SK-N-SH (cell line): ENCODE measurements around the gene PEAK1. TPM values are rescaled to one million over a fixed set of nuclear protein-coding genes. Genes with fewer than 3 reads are reported as not detected.

Source experiments
- CTCF ChIA-PET: fragments of 300-600, 350-600 bp; formaldehyde crosslinking; extraction: SDS; loops from one replicate; lab custom pipeline; 2021; lab: Yijun Ruan, JAX
- POLR2A ChIA-PET: fragments of 350-600 bp; sonication (Branson Sonifier 250); formaldehyde crosslinking; extraction: SDS; loops from one replicate; lab custom pipeline; 2020; ENCODE audit warnings: antibody characterized with exemption, inconsistent platforms; lab: Yijun Ruan, JAX
- DNase-seq: peaks from one replicate; pipeline ENCODE4 v3.0.0; 2012
- H2AFZ ChIP-seq: fragments of 200-600 bp; sonication (generic); 2 replicates; pipeline ENCODE4 v1.8.1; 2016; ENCODE audit warnings: antibody characterized with exemption, mild to moderate bottlenecking, low read depth
- H3F3A ChIP-seq: fragments of 200-600 bp; sonication (generic); replicated peaks from 2 replicates; pipeline ENCODE3; 2016; ENCODE audit warnings: antibody characterized with exemption, mild to moderate bottlenecking; ENCODE audit not compliant: insufficient read depth
- H3K27ac ChIP-seq, 2 experiments: fragments of 200-500 bp in 1 of 2; fragments of 200-600 bp in 1 of 2; sonication (Bioruptor generic) in 1 of 2; sonication (generic), shearing (Covaris generic) in 1 of 2; 2 replicates each; pipeline versions ENCODE4 v1.5.1 to v1.6.1; 2014 to 2016; ENCODE audit warnings: low read depth in 2 of 2, inconsistent platforms in 1 of 2, low read length in 1 of 2, mild to moderate bottlenecking in 1 of 2, mixed read lengths in 1 of 2
- H3K27me3 ChIP-seq: fragments of 200-600 bp; sonication (generic), shearing (Covaris generic); 2 replicates; pipeline ENCODE4 v1.6.1; 2016; ENCODE audit warnings: mixed run types; ENCODE audit not compliant: insufficient read depth
- H3K36me3 ChIP-seq, 2 experiments: fragments of 200-500 bp in 1 of 2; fragments of 200-600 bp in 1 of 2; sonication (Bioruptor generic) in 1 of 2; sonication (generic) in 1 of 2; replicated peaks in 1 of 2; 2 replicates each; pipeline versions ENCODE3 to v1.5.1; 2014 to 2016; ENCODE audit warnings: low read length in 1 of 2, mild to moderate bottlenecking in 1 of 2; ENCODE audit not compliant: insufficient read depth in 2 of 2, control insufficient read depth in 1 of 2
- H3K4me1 ChIP-seq, 2 experiments: fragments of 200-500 bp in 1 of 2; fragments of 200-600 bp in 1 of 2; sonication (Bioruptor generic) in 1 of 2; sonication (generic), shearing (Covaris generic) in 1 of 2; 2 replicates each; pipeline versions ENCODE4 v1.5.1 to v1.6.1; 2014 to 2016; ENCODE audit warnings: low read depth in 1 of 2, low read length in 1 of 2, mixed run types in 1 of 2; ENCODE audit not compliant: insufficient read depth in 2 of 2, control insufficient read depth in 1 of 2
- H3K4me2 ChIP-seq: fragments of 200-600 bp; sonication (generic), shearing (Covaris generic); 2 replicates; pipeline ENCODE4 v1.6.1; 2017; ENCODE audit warnings: mixed run types
- H3K4me3 ChIP-seq, 2 experiments: fragments of 200-500 bp in 1 of 2; fragments of 200-600 bp in 1 of 2; sonication (Bioruptor generic) in 1 of 2; sonication (generic), shearing (Covaris generic) in 1 of 2; 2 replicates each; pipeline versions ENCODE4 v1.5.1 to v1.8.1; 2014 to 2016; ENCODE audit warnings: low read depth in 2 of 2, inconsistent platforms in 1 of 2, low read length in 1 of 2, mild to moderate bottlenecking in 1 of 2, mixed read lengths in 1 of 2, moderate library complexity in 1 of 2
- H3K79me2 ChIP-seq: fragments of 200-600 bp; sonication (generic); 2 replicates; pipeline ENCODE4 v1.8.1; 2017; ENCODE audit warnings: mild to moderate bottlenecking; ENCODE audit not compliant: insufficient read depth
- H3K9ac ChIP-seq: fragments of 200-600 bp; sonication (generic); 2 replicates; pipeline ENCODE4 v1.6.1; 2017; ENCODE audit warnings: mixed run types
- H3K9me2 ChIP-seq: fragments of 200-600 bp; sonication (generic); 2 replicates; pipeline ENCODE4 v1.6.1; 2017; ENCODE audit warnings: mixed run types
- H3K9me3 ChIP-seq: fragments of 200-600 bp; sonication (generic); 2 replicates; pipeline ENCODE4 v1.6.1; 2017; ENCODE audit warnings: mixed run types, mild to moderate bottlenecking, moderate library complexity
- H4K20me1 ChIP-seq: fragments of 200-600 bp; sonication (generic); 2 replicates; pipeline ENCODE4 v1.6.1; 2017; ENCODE audit warnings: mild to moderate bottlenecking, mixed run types; ENCODE audit not compliant: insufficient read depth
- CHD2 ChIP-seq: fragments of 150-350 bp; IDR thresholded peaks from 2 replicates; pipeline ENCODE4 v1.6.1; 2018; ENCODE audit warnings: low read length; ENCODE audit not compliant: partially characterized antibody
- ELF1 ChIP-seq: IDR thresholded peaks from 2 replicates; pipeline ENCODE4 v1.4.0; 2012
- EP300 ChIP-seq, 2 experiments: IDR thresholded peaks; 2 replicates each; pipeline versions ENCODE4 v1.4.0 to v1.6.1; 2012; ENCODE audit warnings: borderline replicate concordance in 1 of 2, low read depth in 1 of 2, low read length in 1 of 2
- FOSL2 ChIP-seq: IDR thresholded peaks from 2 replicates; pipeline ENCODE4 v1.4.0; 2012; ENCODE audit warnings: low read depth, mild to moderate bottlenecking, moderate library complexity, borderline replicate concordance
- GABPA ChIP-seq: IDR thresholded peaks from 2 replicates; pipeline ENCODE4 v1.4.0; 2012; ENCODE audit warnings: low read depth, mild to moderate bottlenecking
- JUND ChIP-seq: IDR thresholded peaks from 2 replicates; pipeline ENCODE4 v1.4.0; 2012
- MXI1 ChIP-seq: IDR thresholded peaks from 2 replicates; pipeline ENCODE4 v1.6.1; 2012; ENCODE audit warnings: mild to moderate bottlenecking, low read depth, low read length, improper control_type of control experiment
- NFIC ChIP-seq: IDR thresholded peaks from 2 replicates; pipeline ENCODE4 v1.4.0; 2012; ENCODE audit warnings: borderline replicate concordance
- RAD21 ChIP-seq: IDR thresholded peaks from 2 replicates; pipeline ENCODE4 v1.6.1; 2012; ENCODE audit warnings: mild to moderate bottlenecking, low read length
- RXRA ChIP-seq: IDR thresholded peaks from 2 replicates; pipeline ENCODE4 v1.4.0; 2012; ENCODE audit warnings: low read depth, mild to moderate bottlenecking, borderline replicate concordance
- SIN3A ChIP-seq: IDR thresholded peaks from 2 replicates; pipeline ENCODE4 v1.6.1; 2012; ENCODE audit warnings: low read depth, mild to moderate bottlenecking, low read length, moderate library complexity, borderline replicate concordance
- SMC3 ChIP-seq: IDR thresholded peaks from 2 replicates; pipeline ENCODE4 v1.6.1; 2012; ENCODE audit warnings: low read depth, low read length, improper control_type of control experiment
- TCF12 ChIP-seq: IDR thresholded peaks from 2 replicates; pipeline ENCODE4 v1.4.0; 2012
- TEAD4 ChIP-seq: IDR thresholded peaks from 2 replicates; pipeline ENCODE4 v1.4.0; 2012; ENCODE audit warnings: mild to moderate bottlenecking, borderline replicate concordance; ENCODE audit not compliant: insufficient read depth
- WGBS: methylation state at CpG from one replicate; pipeline ENCODE4 v1.1.6; 2017; ENCODE audit warnings: low lambda C conversion rate; 5-methylcytosine and 5-hydroxymethylcytosine counted together
- polyA plus RNA-seq, 3 experiments: library from polyadenylated mRNA; depleted of rRNA; stranded (reverse); fragments of >200 nt; gene quantifications; 2 replicates each; pipeline ENCODE4 v1.2.3, GENCODE V29; 2012
- TF ChIP-seq, protein P1 (sequence below): fragments of 150-350 bp; IDR thresholded peaks from 2 replicates; pipeline ENCODE4 v1.6.1; 2016; ENCODE audit warnings: mild to moderate bottlenecking, low read depth, low read length
- TF ChIP-seq, protein P2 (sequence below): fragments of 150-350 bp; IDR thresholded peaks from 2 replicates; pipeline ENCODE4 v1.6.1; 2017; ENCODE audit warnings: antibody characterized with exemption, low read length, low read depth, borderline replicate concordance
- TF ChIP-seq, protein P3 (sequence below): IDR thresholded peaks from 2 replicates; pipeline ENCODE4 v1.4.0; 2012; ENCODE audit warnings: low read depth, borderline replicate concordance

PEAK1 gene
- polyA plus RNA-seq, 1 of the 3 experiments (the other 2 are of a cell fraction) = 9.0 TPM

DNA sequence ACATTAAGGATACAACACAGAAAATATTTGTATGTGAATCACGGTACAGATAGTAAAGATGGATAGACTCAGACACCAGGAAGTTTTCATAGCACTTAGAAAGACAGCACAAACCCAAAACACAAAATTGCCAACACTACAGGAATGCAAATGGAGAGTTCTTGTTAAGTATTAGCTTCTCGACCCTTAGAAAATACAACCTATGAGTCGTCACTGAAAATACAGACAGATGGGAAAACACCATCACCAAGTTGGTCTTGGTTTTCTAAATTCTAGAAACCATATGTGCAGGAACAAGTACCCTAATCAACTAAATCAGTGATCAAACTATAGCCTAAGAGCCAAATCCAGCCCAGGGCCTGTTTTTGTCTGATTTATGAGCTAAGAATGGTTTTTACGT is 50.7 kb downstream of the PEAK1 start (continued):
- TF ChIP-seq NFIC (no peak), TCF12 (no peak)
- TF ChIP-seq, protein P1, sequence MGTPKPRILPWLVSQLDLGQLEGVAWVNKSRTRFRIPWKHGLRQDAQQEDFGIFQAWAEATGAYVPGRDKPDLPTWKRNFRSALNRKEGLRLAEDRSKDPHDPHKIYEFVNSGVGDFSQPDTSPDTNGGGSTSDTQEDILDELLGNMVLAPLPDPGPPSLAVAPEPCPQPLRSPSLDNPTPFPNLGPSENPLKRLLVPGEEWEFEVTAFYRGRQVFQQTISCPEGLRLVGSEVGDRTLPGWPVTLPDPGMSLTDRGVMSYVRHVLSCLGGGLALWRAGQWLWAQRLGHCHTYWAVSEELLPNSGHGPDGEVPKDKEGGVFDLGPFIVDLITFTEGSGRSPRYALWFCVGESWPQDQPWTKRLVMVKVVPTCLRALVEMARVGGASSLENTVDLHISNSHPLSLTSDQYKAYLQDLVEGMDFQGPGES = no peak
- TF ChIP-seq, all 33 proteins: peak for 0

DNA sequence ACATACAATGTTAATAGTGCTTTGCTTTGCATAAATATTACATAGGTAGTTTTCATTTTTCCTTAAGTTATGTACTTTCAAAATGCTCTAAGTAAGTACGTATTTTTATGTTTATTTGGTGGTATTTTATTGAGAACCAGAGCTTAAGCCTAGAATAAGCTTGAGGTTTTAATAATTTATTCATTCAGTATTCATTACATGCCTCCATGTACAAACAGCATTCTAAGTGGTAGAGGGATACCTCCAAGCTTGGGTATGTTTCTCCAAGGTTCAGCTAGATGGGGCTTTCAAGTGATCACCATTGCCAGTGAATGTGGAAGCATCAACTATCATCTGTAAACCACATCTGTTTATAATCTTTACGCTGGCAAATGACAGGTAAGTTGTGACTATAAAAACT is 52.3 kb downstream of the PEAK1 start:
- ChIA-PET POLR2A (no interaction called here), CTCF (interaction anchor here (1.3 to 1.6 kb wide), 2 partner anchors 19 to 130 kb away, joined by 3 read pairs; no protein-coding TSS in a partner anchor)
- WGBS = 100% methylated on average over 2 of the region's 2 CpGs
- Histone ChIP-seq H3F3A (peaks cover 25% of the 10 kb centered on the region), H3K79me2 (peaks cover 98% of the 10 kb centered on the region), H3K4me3 (no peak overlapping the region), H3K4me2 (no peak overlapping the region), H2AFZ (no peak overlapping the region), H3K36me3 (peaks cover 3 to 22% of the 10 kb centered on the region in 2 experiments), H3K9me2 (no peaks in the 10 kb centered on the region), H3K4me1 (no peaks in the 10 kb centered on the region), H3K27ac (no peak overlapping the region), H3K9ac (no peak overlapping the region), H4K20me1 (peaks cover 51% of the 10 kb centered on the region), H3K27me3 (no peaks in the 10 kb centered on the region), H3K9me3 (no peaks in the 10 kb centered on the region)
- TF ChIP-seq ELF1 (no peak), RAD21 (no peak), MXI1 (no peak), SMC3 (no peak), SIN3A (no peak), GABPA (no peak), EP300 (IDR thresholded peaks at IDR 0.05; ENCODE audit: borderline replicate concordance in 1 of 2, low read depth in 1 of 2, low read length in 1 of 2) (no peak), JUND (no peak), TEAD4 (no peak), RXRA (no peak), CHD2 (no peak), FOSL2 (no peak)
- TF ChIP-seq, protein P2, sequence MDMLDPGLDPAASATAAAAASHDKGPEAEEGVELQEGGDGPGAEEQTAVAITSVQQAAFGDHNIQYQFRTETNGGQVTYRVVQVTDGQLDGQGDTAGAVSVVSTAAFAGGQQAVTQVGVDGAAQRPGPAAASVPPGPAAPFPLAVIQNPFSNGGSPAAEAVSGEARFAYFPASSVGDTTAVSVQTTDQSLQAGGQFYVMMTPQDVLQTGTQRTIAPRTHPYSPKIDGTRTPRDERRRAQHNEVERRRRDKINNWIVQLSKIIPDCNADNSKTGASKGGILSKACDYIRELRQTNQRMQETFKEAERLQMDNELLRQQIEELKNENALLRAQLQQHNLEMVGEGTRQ = no peak
- TF ChIP-seq, protein P3, sequence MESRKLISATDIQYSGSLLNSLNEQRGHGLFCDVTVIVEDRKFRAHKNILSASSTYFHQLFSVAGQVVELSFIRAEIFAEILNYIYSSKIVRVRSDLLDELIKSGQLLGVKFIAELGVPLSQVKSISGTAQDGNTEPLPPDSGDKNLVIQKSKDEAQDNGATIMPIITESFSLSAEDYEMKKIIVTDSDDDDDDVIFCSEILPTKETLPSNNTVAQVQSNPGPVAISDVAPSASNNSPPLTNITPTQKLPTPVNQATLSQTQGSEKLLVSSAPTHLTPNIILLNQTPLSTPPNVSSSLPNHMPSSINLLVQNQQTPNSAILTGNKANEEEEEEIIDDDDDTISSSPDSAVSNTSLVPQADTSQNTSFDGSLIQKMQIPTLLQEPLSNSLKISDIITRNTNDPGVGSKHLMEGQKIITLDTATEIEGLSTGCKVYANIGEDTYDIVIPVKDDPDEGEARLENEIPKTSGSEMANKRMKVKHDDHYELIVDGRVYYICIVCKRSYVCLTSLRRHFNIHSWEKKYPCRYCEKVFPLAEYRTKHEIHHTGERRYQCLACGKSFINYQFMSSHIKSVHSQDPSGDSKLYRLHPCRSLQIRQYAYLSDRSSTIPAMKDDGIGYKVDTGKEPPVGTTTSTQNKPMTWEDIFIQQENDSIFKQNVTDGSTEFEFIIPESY = no peak
- no peak for DNase-seq
